Esophagus muscularis mucosa (tissue), 4 donors: Measurements from ENCODE around the gene ETV1. TPM values are rescaled to one million over a fixed set of nuclear protein-coding genes. Genes with fewer than 3 reads are reported as not detected.
A peak's percentile ranks its signal among the peaks of the same experiment; 100 is the strongest.

Experiments
- DNase-seq: peaks from one replicate; pipeline ENCODE4 v3.0.0-alpha.2; 2017; ENCODE audit errors: extremely low spot score
- H3K27ac ChIP-seq, 4 donors: fragments of 200-600 bp; sonication (generic); replicated peaks in 1 of 4; 1 replicate in 3 of 4; 2 replicates in 1 of 4; pipeline ENCODE4 v1.5.1; 2016 to 2019; ENCODE audit warnings: mild to moderate bottlenecking in 1 of 4
- H3K27me3 ChIP-seq, 4 donors: fragments of 200-600 bp; sonication (generic); one replicate each; pipeline versions ENCODE4 v1.5.1 to v1.6.0; 2016 to 2019
- H3K36me3 ChIP-seq, 4 donors: fragments of 200-600 bp; sonication (generic); one replicate each; pipeline ENCODE4 v1.5.1; 2016 to 2019
- H3K4me1 ChIP-seq, 4 donors: fragments of 200-600 bp; sonication (generic); one replicate each; pipeline ENCODE4 v1.5.1; 2016 to 2019
- H3K4me3 ChIP-seq, 4 donors: fragments of 200-600 bp; sonication (generic); 1 replicate in 2 of 4; 2 replicates in 2 of 4; pipeline ENCODE4 v1.5.1; 2016 to 2019; ENCODE audit warnings: mild to moderate bottlenecking in 4 of 4, moderate library complexity in 1 of 4
- H3K9me3 ChIP-seq, 4 donors: fragments of 200-600 bp; sonication (generic); 1 replicate in 3 of 4; 2 replicates in 1 of 4; pipeline ENCODE4 v1.5.1; 2016 to 2019
- CTCF ChIP-seq, 3 experiments: fragments of 200-600 bp in 2 of 3; fragments of 450-650 bp in 1 of 3; sonication (generic) in 2 of 3; IDR thresholded peaks; one replicate each; pipeline ENCODE4 v1.5.1; 2017 to 2019; ENCODE audit warnings: antibody characterized with exemption in 3 of 3, mild to moderate bottlenecking in 2 of 3, moderate library complexity in 1 of 3
- EP300 ChIP-seq: sonication (generic); formaldehyde crosslinking; IDR thresholded peaks from one replicate; pipeline ENCODE4 v1.6.1; 2017; ENCODE audit warnings: antibody characterized with exemption
- POLR2A ChIP-seq: fragments of 450-650 bp; IDR thresholded peaks from one replicate; pipeline ENCODE4 v1.6.1; 2017; ENCODE audit warnings: antibody characterized with exemption, moderate library complexity, mild to moderate bottlenecking, low read depth
- POLR2AphosphoS5 ChIP-seq, 2 donors: sonication (generic); formaldehyde crosslinking; IDR thresholded peaks; one replicate each; pipeline ENCODE4 v1.6.1; 2017; ENCODE audit warnings: antibody characterized with exemption in 2 of 2
- WGBS: methylation state at CpG from one replicate; pipeline ENCODE4 v1.1.5; 2018; 5-methylcytosine and 5-hydroxymethylcytosine counted together
- intact Hi-C: fragments of 100-400 bp; cut with DNase I; formaldehyde crosslinking; loops from one replicate; pipeline ENCODE4 v1.15.1; 2023
- total RNA-seq, 4 donors: library from RNA; depleted of rRNA; stranded (reverse); fragments of >200 nt; gene quantifications; one replicate each; pipeline versions ENCODE4 v1.1.0 to v1.2.1, GENCODE V29; 2016

Gene ETV1
- total RNA-seq, 4 donors from 2014 or later, result 7.1 to 16.5 (median 14.1) TPM

GRCh38 chr7:13988731-13989125 is 738 bp downstream of the ETV1 start:
- H3K27ac ChIP-seq, result peak overlapping the region; percentile 76 to 90 (median 83)
- intact Hi-C loops, result no loop called here
- no peaks in the 10 kb centered on the region for H3K9me3 ChIP-seq
- H3K4me3 ChIP-seq, result peak overlapping the region; percentile 68 to 79 (median 74)
- WGBS, result 2% methylated on average over 5 of the region's 5 CpGs
- DNase-seq, result no peak
- H3K27me3 ChIP-seq, result no peaks in the 10 kb centered on the region
- peaks cover 6 to 19% (median 17%) of the 10 kb centered on the region in 4 donors for H3K4me1 ChIP-seq
- H3K36me3 ChIP-seq, result no peaks in the 10 kb centered on the region
- TF ChIP-seq POLR2A (no peak), POLR2AphosphoS5 (IDR thresholded peaks at IDR 0.05) (no peak), EP300 (no peak)

- H3K4me3 ChIP-seq, result peak overlapping the region; percentile 39 to 78 (median 68)
- TF ChIP-seq POLR2A (no peak), POLR2AphosphoS5 (IDR thresholded peaks at IDR 0.05) (no peak), CTCF (IDR thresholded peaks at IDR 0.05) (no peak), EP300 (no peak)
- no peaks in the 10 kb centered on the region for H3K9me3 ChIP-seq
- 44% methylated on average over 8 of the region's 8 CpGs for WGBS
- H3K27me3 ChIP-seq, result no peaks in the 10 kb centered on the region
- H3K4me1 ChIP-seq, result peaks cover 6 to 19% (median 17%) of the 10 kb centered on the region in 4 donors
- no peak for DNase-seq
- H3K27ac ChIP-seq, result peak overlapping the region in 1 of 4 donors; percentile 90
- intact Hi-C loops, result no loop called here
- H3K36me3 ChIP-seq, result no peaks in the 10 kb centered on the region
These were observed 1.4 kb downstream of the ETV1 start for GRCh38 chr7:13988065-13988464.

- no peaks in the 10 kb centered on the region for H3K36me3 ChIP-seq
- 78% methylated on average over 1 of the region's 1 CpG for WGBS
- H3K4me1 ChIP-seq, result peaks cover 6 to 19% (median 17%) of the 10 kb centered on the region in 4 donors
- H3K9me3 ChIP-seq, result no peaks in the 10 kb centered on the region
- no peak for DNase-seq
- peak overlapping the region in 2 of 4 donors; percentile 69 to 78 for H3K4me3 ChIP-seq
- intact Hi-C loops, result no loop called here
- H3K27me3 ChIP-seq, result no peaks in the 10 kb centered on the region
- H3K27ac ChIP-seq, result no peak overlapping the region
- TF ChIP-seq POLR2AphosphoS5 (IDR thresholded peaks at IDR 0.05) (no peak), CTCF (IDR thresholded peaks at IDR 0.05) (no peak), POLR2A (no peak), EP300 (no peak)
These were observed 2.1 kb downstream of the ETV1 start for GRCh38 chr7:13987395-13987794.

GRCh38 chr7:13986208-13986607 is 3.3 kb downstream of the ETV1 start:
- intact Hi-C loops, result no loop called here
- Histone ChIP-seq H3K27ac (peak overlapping the region in 1 of 4 donors; percentile 18), H3K9me3 (no peaks in the 10 kb centered on the region), H3K36me3 (no peaks in the 10 kb centered on the region), H3K4me3 (peak overlapping the region in 2 of 4 donors; percentile 2 to 19), H3K4me1 (peaks cover 9 to 16% (median 13%) of the 10 kb centered on the region in 4 donors), H3K27me3 (no peaks in the 10 kb centered on the region)
- WGBS, result 79% methylated on average over 2 of the region's 2 CpGs
- no peak for TF ChIP-seq POLR2A
- no peak for TF ChIP-seq EP300
- TF ChIP-seq POLR2AphosphoS5 (IDR thresholded peaks at IDR 0.05), result no peak
- TF ChIP-seq CTCF (IDR thresholded peaks at IDR 0.05), result no peak
- DNase-seq, result no peak

GRCh38 chr7:13984831-13985685 is 4.4 kb downstream of the ETV1 start:
- DNase-seq, result no peak
- Histone ChIP-seq H3K4me3 (peak overlapping the region in 2 of 4 donors; percentile 2 to 9), H3K9me3 (no peaks in the 10 kb centered on the region), H3K36me3 (no peaks in the 10 kb centered on the region), H3K27ac (no peak overlapping the region), H3K27me3 (no peaks in the 10 kb centered on the region), H3K4me1 (peaks cover 17 to 26% (median 20%) of the 10 kb centered on the region in 4 donors)
- TF ChIP-seq CTCF (IDR thresholded peaks at IDR 0.05) (no peak), POLR2AphosphoS5 (IDR thresholded peaks at IDR 0.05) (no peak), POLR2A (no peak), EP300 (no peak)
- 88% methylated on average over 2 of the region's 2 CpGs for WGBS
- intact Hi-C loops, result no loop called here
